Muscle layer of duodenum (tissue), 2 donors: ENCODE results near the gene AKR1B1.

Source experiments
- H3K27ac ChIP-seq: one replicate; pipeline ENCODE4 v1.7.0; 2013; ENCODE audit warnings: mild to moderate bottlenecking, low read length
- H3K27me3 ChIP-seq: one replicate; pipeline ENCODE4 v1.7.0; 2013; ENCODE audit warnings: low read depth, mild to moderate bottlenecking, control low read depth, low read length
- H3K36me3 ChIP-seq, 2 donors: one replicate each; pipeline ENCODE4 v1.7.0; 2013; ENCODE audit warnings: low read length in 2 of 2, control low read depth in 1 of 2, mild to moderate bottlenecking in 1 of 2; ENCODE audit not compliant: insufficient read depth in 2 of 2, control insufficient read depth in 1 of 2
- H3K4me1 ChIP-seq, 2 donors: one replicate each; pipeline ENCODE4 v1.7.0; 2013; ENCODE audit warnings: low read length in 2 of 2, mild to moderate bottlenecking in 2 of 2, control low read depth in 1 of 2, moderate library complexity in 1 of 2; ENCODE audit not compliant: insufficient read depth in 2 of 2, control insufficient read depth in 1 of 2
- H3K4me3 ChIP-seq, 2 donors: one replicate each; pipeline ENCODE4 v1.7.0; 2013; ENCODE audit warnings: low read length in 2 of 2, low read depth in 1 of 2, mild to moderate bottlenecking in 1 of 2
- H3K9me3 ChIP-seq, 2 donors: one replicate each; pipeline ENCODE4 v1.7.0; 2013; ENCODE audit warnings: low read length in 2 of 2, control low read depth in 1 of 2, mild to moderate bottlenecking in 1 of 2; ENCODE audit not compliant: control insufficient read depth in 1 of 2
- donor health status: healthy.

Gene AKR1B1

DNA sequence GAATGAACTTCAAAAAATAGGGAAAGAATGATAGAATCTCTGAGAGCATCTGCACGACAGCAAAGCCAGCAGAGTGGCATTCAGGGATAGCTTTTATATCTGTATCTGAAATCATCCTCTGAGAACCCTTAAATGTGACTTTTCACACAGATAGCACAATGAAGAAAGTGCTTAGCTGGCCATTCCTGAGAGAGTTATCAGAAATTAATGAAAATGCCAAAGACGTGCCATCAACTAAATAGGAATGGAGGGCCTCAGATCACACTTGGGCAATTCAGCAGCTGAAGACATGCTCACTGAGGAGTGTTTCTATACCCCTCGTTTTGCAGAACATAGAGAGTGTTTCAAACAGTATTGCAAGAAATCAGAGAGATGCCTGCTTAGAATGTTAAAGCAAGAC lies 51.6 kb downstream of the AKR1B1 start:
- Histone ChIP-seq H3K9me3 (no peaks in the 10 kb centered on the region), H3K36me3 (no peaks in the 10 kb centered on the region), H3K4me3 (no peak overlapping the region), H3K27me3 (no peaks in the 10 kb centered on the region), H3K4me1 (no peaks in the 10 kb centered on the region), H3K27ac (no peak overlapping the region)

DNA sequence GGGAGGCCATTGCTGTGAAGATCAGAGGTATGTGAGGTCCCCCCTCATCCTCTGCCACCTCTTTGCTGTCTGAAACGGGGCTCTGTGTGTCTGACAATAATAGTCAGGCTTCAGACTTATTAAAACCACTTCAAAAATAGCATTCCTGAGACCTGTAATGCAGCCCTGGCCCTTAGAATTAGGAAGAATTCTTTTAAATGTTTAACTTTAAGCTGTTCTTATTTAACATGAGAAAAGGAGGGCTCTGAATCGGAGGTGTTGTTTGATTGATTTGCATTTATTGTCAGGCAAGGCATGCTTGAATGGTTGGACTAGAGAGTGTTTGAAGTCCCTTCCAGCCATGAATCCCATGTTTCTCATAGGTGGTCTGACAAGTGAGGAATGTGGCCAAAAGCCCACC lies 52.5 kb downstream of the AKR1B1 start:
- no peaks in the 10 kb centered on the region for H3K4me1 ChIP-seq
- H3K9me3 ChIP-seq = no peaks in the 10 kb centered on the region
- no peaks in the 10 kb centered on the region for H3K36me3 ChIP-seq
- no peaks in the 10 kb centered on the region for H3K27me3 ChIP-seq
- H3K27ac ChIP-seq = no peak overlapping the region
- no peak overlapping the region for H3K4me3 ChIP-seq

- H3K9me3 ChIP-seq = no peaks in the 10 kb centered on the region
- no peak overlapping the region for H3K4me3 ChIP-seq
- no peaks in the 10 kb centered on the region for H3K36me3 ChIP-seq
- no peaks in the 10 kb centered on the region for H3K27me3 ChIP-seq
- H3K27ac ChIP-seq = no peak overlapping the region
- no peaks in the 10 kb centered on the region for H3K4me1 ChIP-seq
Observed at GRCh38 chr7:134405299-134405698, 53.6 kb downstream of the AKR1B1 start.

- H3K27me3 ChIP-seq = no peaks in the 10 kb centered on the region
- no peaks in the 10 kb centered on the region for H3K4me1 ChIP-seq
- no peak overlapping the region for H3K27ac ChIP-seq
- no peaks in the 10 kb centered on the region for H3K9me3 ChIP-seq
- H3K4me3 ChIP-seq = no peak overlapping the region
- no peaks in the 10 kb centered on the region for H3K36me3 ChIP-seq
Observed at GRCh38 chr7:134403062-134403461, 55.8 kb downstream of the AKR1B1 start.

DNA sequence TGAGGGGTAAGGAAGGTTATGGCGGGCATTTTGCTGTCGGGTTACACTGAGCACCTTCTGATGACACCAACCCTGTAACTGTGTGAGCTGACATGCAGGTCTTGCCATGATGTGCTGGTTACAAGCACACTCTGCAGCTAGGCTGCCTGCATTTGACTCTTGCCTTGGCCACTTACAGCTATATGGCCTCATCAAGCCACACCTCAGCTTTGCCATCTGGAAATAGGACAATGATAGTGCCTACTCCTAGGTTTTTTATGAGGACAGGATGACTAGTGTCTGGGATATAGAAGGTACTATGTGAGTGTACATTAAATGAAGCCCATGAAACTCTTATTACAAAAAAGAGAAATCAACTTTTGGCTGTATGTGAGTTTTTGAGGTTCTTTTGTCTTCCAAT lies 58.0 kb downstream of the AKR1B1 start:
- H3K27me3 ChIP-seq = no peaks in the 10 kb centered on the region
- no peaks in the 10 kb centered on the region for H3K4me1 ChIP-seq
- H3K9me3 ChIP-seq = no peaks in the 10 kb centered on the region
- no peak overlapping the region for H3K4me3 ChIP-seq
- H3K36me3 ChIP-seq = no peaks in the 10 kb centered on the region
- no peak overlapping the region for H3K27ac ChIP-seq

DNA sequence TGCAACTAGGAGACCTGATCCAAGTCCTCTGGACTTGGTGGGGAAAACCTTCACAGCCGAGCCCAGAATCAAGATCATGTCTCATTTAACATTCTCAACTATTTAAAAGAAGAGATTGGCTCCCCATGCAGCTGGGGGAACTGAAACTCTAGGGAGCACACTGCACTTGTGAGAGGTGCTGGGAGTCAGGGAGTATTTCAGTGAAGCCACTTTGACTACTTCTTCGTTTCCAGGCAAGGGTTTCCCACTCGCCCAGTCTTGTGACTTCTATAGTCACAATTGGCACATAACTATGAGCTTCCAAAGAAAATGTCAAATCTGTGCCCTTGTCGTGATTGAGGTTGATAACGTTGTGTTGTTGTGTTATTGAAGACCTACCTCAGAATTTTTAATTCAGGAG lies 62.9 kb downstream of the AKR1B1 start:
- Histone ChIP-seq H3K36me3 (no peaks in the 10 kb centered on the region), H3K27ac (no peak overlapping the region), H3K4me3 (no peak overlapping the region), H3K4me1 (no peaks in the 10 kb centered on the region), H3K9me3 (no peaks in the 10 kb centered on the region), H3K27me3 (no peaks in the 10 kb centered on the region)

DNA sequence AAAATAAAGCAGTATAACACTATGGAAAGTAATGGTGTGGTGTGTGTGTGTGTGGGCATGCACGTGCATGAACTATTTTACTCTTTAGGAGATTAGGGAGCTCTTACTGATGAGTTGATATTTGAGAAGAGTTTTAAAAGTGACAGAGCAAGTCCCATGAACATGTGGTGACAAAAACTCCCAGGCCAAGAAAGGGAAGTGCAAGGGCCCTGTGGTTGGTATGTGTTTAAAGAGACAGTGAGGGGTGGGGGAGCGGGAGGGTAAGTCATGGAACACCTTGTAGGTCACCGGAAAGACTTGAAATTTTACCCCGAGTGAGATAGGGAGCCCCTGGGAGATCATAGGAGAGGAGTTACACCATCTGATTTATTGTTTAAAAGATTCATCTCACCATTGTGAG lies 63.3 kb downstream of the AKR1B1 start:
- Histone ChIP-seq H3K4me1 (no peaks in the 10 kb centered on the region), H3K4me3 (no peak overlapping the region), H3K36me3 (no peaks in the 10 kb centered on the region), H3K27ac (no peak overlapping the region), H3K9me3 (no peaks in the 10 kb centered on the region), H3K27me3 (no peaks in the 10 kb centered on the region)

DNA sequence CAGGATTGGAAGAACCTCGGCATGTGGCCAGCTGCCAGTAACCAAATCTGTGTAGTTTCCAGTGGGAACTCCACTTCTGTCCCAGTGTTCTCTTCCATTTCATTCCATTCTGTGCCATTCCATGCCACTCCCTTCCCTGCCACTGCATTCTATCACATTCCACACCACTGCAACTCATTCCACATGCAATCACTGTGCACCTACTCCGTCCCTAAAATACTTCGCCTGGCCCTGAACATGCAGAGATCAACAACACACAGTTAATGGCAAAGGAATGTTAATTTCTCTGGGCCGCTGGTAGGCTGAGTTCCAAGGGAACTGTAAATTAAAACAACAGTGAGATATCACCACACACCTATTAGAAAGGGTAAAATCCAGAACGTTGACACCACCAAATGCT lies 64.8 kb downstream of the AKR1B1 start:
- no peaks in the 10 kb centered on the region for H3K9me3 ChIP-seq
- no peak overlapping the region for H3K27ac ChIP-seq
- H3K36me3 ChIP-seq = no peaks in the 10 kb centered on the region
- no peaks in the 10 kb centered on the region for H3K4me1 ChIP-seq
- H3K4me3 ChIP-seq = no peak overlapping the region
- H3K27me3 ChIP-seq = no peaks in the 10 kb centered on the region
